GM18517 (cell line): Measurements from ENCODE around the gene UQCR11.
"Not testable (repeated sequence)": the region's sequence is repeated elsewhere in the genome, so short reads cannot be mapped to it uniquely, and the experiment has no call there.

ENCODE experiments used
- ATAC-seq: cut with Tn5 transposase; IDR thresholded peaks from one replicate; pipeline ENCODE4 v1.9.1; 2021; ENCODE audit warnings: mild to moderate bottlenecking, moderate library complexity; ENCODE audit not compliant: unreplicated experiment

The UQCR11 gene

GRCh38 chr19:1605236-1606137 lies at the start of gene UQCR11:
Gene UQCR11, minus strand, starts transcription at chr19:1605462. Its CDS starts 53 bp downstream, at chr19:1605409.
- ATAC-seq: peak; percentile 77

GRCh38 chr19:1654178-1654792 lies 49.0 kb upstream of the UQCR11 start:
- ATAC-seq: no peak

GRCh38 chr19:1653300-1653628 lies 48.0 kb upstream of the UQCR11 start:
- ATAC-seq: peak; percentile 5

- ATAC-seq: peak; percentile 73
Observed at GRCh38 chr19:1652471-1653299, 47.4 kb upstream of the UQCR11 start, which contains the start of gene TCF3. Gene TCF3, minus strand, starts transcription at chr19:1652615. Its CDS starts 2,367 bp downstream, at chr19:1650248.

GRCh38 chr19:1651568-1652291 lies 46.5 kb upstream of the UQCR11 start:
- no peak for ATAC-seq

- no peak for ATAC-seq
Observed at GRCh38 chr19:1650650-1651567, 45.6 kb upstream of the UQCR11 start.

- no peak for ATAC-seq
Observed at GRCh38 chr19:1649706-1650649, 44.7 kb upstream of the UQCR11 start.

- ATAC-seq: no peak
Observed at GRCh38 chr19:1648920-1649541, 43.8 kb upstream of the UQCR11 start.

GRCh38 chr19:1648459-1648849 lies 43.2 kb upstream of the UQCR11 start:
- ATAC-seq: no peak

GRCh38 chr19:1647501-1648458 lies 42.5 kb upstream of the UQCR11 start:
- no peak for ATAC-seq

- ATAC-seq: no peak
Observed at GRCh38 chr19:1646659-1647453, 41.6 kb upstream of the UQCR11 start.

GRCh38 chr19:1646149-1646548 lies 40.9 kb upstream of the UQCR11 start:
- ATAC-seq: no peak

GRCh38 chr19:1645299-1645698 lies 40.0 kb upstream of the UQCR11 start:
- ATAC-seq: no peak

GRCh38 chr19:1644070-1644469 lies 38.8 kb upstream of the UQCR11 start:
- ATAC-seq: no peak

- ATAC-seq: not testable (repeated sequence)
Observed at GRCh38 chr19:1640893-1641448, 35.7 kb upstream of the UQCR11 start.
